ENCODE measurements around the gene TNF.
A peak's percentile ranks its signal among the peaks of the same experiment; 100 is the strongest.

Gene TNF

DNA sequence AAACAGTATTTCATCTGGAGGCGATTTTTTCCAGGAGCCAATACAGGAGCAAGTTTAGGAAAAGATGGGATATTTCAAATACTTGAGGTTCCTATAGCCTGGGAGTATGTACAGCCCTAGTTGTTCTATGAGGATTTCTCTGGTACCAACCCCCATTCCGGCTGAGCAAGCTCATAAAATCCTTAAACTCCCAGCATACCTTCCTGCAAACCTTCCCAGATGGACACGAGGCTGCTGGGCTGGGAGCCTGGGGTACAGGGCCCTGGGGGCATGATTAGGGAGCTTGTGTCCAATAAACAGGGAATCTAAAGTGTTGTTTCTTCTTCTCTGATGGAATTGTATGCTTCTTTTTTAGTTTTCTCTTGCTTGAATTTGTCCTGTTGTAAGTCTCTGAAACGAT, 46.6 kb downstream of the TNF start:
- H3K4me1 ChIP-seq (ENCODE audit: insufficient read depth, low read length, poor library complexity, severe bottlenecking), result peaks cover 43% of the 10 kb centered on the region
- H3K36me3 ChIP-seq (ENCODE audit: insufficient read depth, low read length), result peaks cover 42% of the 10 kb centered on the region
- H3K9me3 ChIP-seq (ENCODE audit: insufficient read depth, low read depth, low read length), result no peaks in the 10 kb centered on the region
- no peaks in the 10 kb centered on the region for H3K9me2 ChIP-seq (replicated peaks; ENCODE audit: low read depth, low read length)
- H2AFZ ChIP-seq (ENCODE audit: low read length), result no peak overlapping the region
- TF ChIP-seq EZH2phosphoT487 (IDR thresholded peaks at IDR 0.05; ENCODE audit: borderline replicate concordance), result no peak
- TF ChIP-seq, protein P1, sequence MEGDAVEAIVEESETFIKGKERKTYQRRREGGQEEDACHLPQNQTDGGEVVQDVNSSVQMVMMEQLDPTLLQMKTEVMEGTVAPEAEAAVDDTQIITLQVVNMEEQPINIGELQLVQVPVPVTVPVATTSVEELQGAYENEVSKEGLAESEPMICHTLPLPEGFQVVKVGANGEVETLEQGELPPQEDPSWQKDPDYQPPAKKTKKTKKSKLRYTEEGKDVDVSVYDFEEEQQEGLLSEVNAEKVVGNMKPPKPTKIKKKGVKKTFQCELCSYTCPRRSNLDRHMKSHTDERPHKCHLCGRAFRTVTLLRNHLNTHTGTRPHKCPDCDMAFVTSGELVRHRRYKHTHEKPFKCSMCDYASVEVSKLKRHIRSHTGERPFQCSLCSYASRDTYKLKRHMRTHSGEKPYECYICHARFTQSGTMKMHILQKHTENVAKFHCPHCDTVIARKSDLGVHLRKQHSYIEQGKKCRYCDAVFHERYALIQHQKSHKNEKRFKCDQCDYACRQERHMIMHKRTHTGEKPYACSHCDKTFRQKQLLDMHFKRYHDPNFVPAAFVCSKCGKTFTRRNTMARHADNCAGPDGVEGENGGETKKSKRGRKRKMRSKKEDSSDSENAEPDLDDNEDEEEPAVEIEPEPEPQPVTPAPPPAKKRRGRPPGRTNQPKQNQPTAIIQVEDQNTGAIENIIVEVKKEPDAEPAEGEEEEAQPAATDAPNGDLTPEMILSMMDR (conservative IDR thresholded peaks at IDR 0.05; ENCODE audit: low read length), result no peak
- H3K79me2 ChIP-seq (ENCODE audit: insufficient read depth, low read length), result peaks cover 87% of the 10 kb centered on the region
- H4K20me1 ChIP-seq (ENCODE audit: insufficient read depth, low read length, poor library complexity, severe bottlenecking), result peaks cover 62% of the 10 kb centered on the region
- peak overlapping the region; percentile 99 for H3K9ac ChIP-seq (ENCODE audit: low read depth, low read length, poor library complexity, severe bottlenecking)
- H3K4me2 ChIP-seq (ENCODE audit: low read depth, low read length, poor library complexity, severe bottlenecking), result peak overlapping the region; percentile 99
- peak overlapping the region; percentile 94 for H3K4me3 ChIP-seq (ENCODE audit: low read length, poor library complexity, severe bottlenecking)
- peaks cover 8% of the 10 kb centered on the region; the same call in 1 of the 2 replicates for H3F3A ChIP-seq (ENCODE audit: low read depth)
- peaks cover 10% of the 10 kb centered on the region for H3K27me3 ChIP-seq (ENCODE audit: insufficient read depth, low read length, poor library complexity, severe bottlenecking)

GRCh38 chr6:31622684-31623091, 47.3 kb downstream of the TNF start:
- peak overlapping the region; percentile 99 for H3K4me2 ChIP-seq (ENCODE audit: low read depth, low read length, poor library complexity, severe bottlenecking)
- peaks cover 40% of the 10 kb centered on the region for H3K4me1 ChIP-seq (ENCODE audit: insufficient read depth, low read length, poor library complexity, severe bottlenecking)
- H3K9ac ChIP-seq (ENCODE audit: low read depth, low read length, poor library complexity, severe bottlenecking), result peak overlapping the region; percentile 99
- H4K20me1 ChIP-seq (ENCODE audit: insufficient read depth, low read length, poor library complexity, severe bottlenecking), result peaks cover 69% of the 10 kb centered on the region
- H3F3A ChIP-seq (ENCODE audit: low read depth), result peaks cover 6% of the 10 kb centered on the region; the same call in 1 of the 2 replicates
- peaks cover 49% of the 10 kb centered on the region for H3K36me3 ChIP-seq (ENCODE audit: insufficient read depth, low read length)
- H3K27me3 ChIP-seq (ENCODE audit: insufficient read depth, low read length, poor library complexity, severe bottlenecking), result peaks cover 10% of the 10 kb centered on the region
- no peak for TF ChIP-seq EZH2phosphoT487 (IDR thresholded peaks at IDR 0.05; ENCODE audit: borderline replicate concordance)
- TF ChIP-seq, protein P1 (conservative IDR thresholded peaks at IDR 0.05; ENCODE audit: low read length), result no peak
- H2AFZ ChIP-seq (ENCODE audit: low read length), result no peak overlapping the region
- H3K9me3 ChIP-seq (ENCODE audit: insufficient read depth, low read depth, low read length), result no peaks in the 10 kb centered on the region
- H3K9me2 ChIP-seq (replicated peaks; ENCODE audit: low read depth, low read length), result no peaks in the 10 kb centered on the region
- peak overlapping the region; percentile 94 for H3K4me3 ChIP-seq (ENCODE audit: low read length, poor library complexity, severe bottlenecking)
- peaks cover 88% of the 10 kb centered on the region for H3K79me2 ChIP-seq (ENCODE audit: insufficient read depth, low read length)

- Histone ChIP-seq H3K9ac (ENCODE audit: low read depth, low read length, poor library complexity, severe bottlenecking) (peak overlapping the region; percentile 99), H2AFZ (ENCODE audit: low read length) (no peak overlapping the region), H3F3A (ENCODE audit: low read depth) (peaks cover 2% of the 10 kb centered on the region; the same call in 1 of the 2 replicates), H4K20me1 (ENCODE audit: insufficient read depth, low read length, poor library complexity, severe bottlenecking) (peaks cover 82% of the 10 kb centered on the region), H3K9me3 (ENCODE audit: insufficient read depth, low read depth, low read length) (no peaks in the 10 kb centered on the region), H3K9me2 (replicated peaks; ENCODE audit: low read depth, low read length) (no peaks in the 10 kb centered on the region), H3K4me1 (ENCODE audit: insufficient read depth, low read length, poor library complexity, severe bottlenecking) (peaks cover 43% of the 10 kb centered on the region), H3K4me3 (ENCODE audit: low read length, poor library complexity, severe bottlenecking) (peak overlapping the region; percentile 94), H3K27me3 (ENCODE audit: insufficient read depth, low read length, poor library complexity, severe bottlenecking) (peaks cover 10% of the 10 kb centered on the region), H3K36me3 (ENCODE audit: insufficient read depth, low read length) (peaks cover 63% of the 10 kb centered on the region), H3K79me2 (ENCODE audit: insufficient read depth, low read length) (peaks cover 90% of the 10 kb centered on the region), H3K4me2 (ENCODE audit: low read depth, low read length, poor library complexity, severe bottlenecking) (peak overlapping the region; percentile 99)
- no peak for TF ChIP-seq EZH2phosphoT487 (IDR thresholded peaks at IDR 0.05; ENCODE audit: borderline replicate concordance)
- TF ChIP-seq, protein P1 (conservative IDR thresholded peaks at IDR 0.05; ENCODE audit: low read length), result no peak
Measured at GRCh38 chr6:31624070-31624469, 48.7 kb downstream of the TNF start.

All from Loucy (cell line).